Limb (tissue), 2 donors: ENCODE measurements around the gene GINS2.

Experiments used
- DNase-seq, 2 donors: peaks; one replicate each; pipeline ENCODE4 v3.0.0-alpha.2; 2016; ENCODE audit errors: extremely low spot score in 2 of 2

The GINS2 gene

DNA sequence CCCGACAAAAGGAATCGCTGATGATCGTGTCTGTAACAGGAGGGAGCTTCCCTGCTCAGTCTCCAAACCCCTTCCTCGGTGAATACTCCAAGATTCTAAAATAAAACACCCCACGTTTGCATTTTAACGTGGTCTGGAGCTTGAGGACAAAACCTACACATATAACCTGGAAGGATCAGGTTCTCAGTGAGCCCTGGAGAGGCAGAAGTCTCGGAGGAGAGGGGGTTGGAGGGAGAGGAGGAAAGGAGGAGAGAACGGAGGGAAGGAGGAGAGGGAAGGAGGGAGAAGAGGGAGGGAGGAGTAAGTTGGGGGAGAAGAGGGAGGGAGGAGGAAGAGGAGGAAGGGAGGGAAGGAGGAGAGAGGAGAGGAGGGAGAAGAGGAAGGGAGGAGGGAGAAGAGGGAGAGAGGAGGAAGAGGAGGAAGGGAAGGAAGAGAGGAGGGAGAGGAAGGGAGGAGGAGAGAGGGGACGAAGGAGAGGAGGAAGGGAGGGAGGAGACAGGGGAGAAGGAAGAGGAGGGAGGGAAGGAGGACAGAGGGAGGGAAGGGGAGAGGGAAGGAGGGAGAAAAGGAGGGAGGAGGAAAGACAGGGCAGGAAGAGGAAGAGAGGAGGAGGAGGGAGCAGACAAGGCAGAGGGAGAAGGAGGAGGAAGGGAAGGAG lies 27.4 kb upstream of the GINS2 start:
- peak in 1 of 2 donors; percentile 11 for DNase-seq

DNA sequence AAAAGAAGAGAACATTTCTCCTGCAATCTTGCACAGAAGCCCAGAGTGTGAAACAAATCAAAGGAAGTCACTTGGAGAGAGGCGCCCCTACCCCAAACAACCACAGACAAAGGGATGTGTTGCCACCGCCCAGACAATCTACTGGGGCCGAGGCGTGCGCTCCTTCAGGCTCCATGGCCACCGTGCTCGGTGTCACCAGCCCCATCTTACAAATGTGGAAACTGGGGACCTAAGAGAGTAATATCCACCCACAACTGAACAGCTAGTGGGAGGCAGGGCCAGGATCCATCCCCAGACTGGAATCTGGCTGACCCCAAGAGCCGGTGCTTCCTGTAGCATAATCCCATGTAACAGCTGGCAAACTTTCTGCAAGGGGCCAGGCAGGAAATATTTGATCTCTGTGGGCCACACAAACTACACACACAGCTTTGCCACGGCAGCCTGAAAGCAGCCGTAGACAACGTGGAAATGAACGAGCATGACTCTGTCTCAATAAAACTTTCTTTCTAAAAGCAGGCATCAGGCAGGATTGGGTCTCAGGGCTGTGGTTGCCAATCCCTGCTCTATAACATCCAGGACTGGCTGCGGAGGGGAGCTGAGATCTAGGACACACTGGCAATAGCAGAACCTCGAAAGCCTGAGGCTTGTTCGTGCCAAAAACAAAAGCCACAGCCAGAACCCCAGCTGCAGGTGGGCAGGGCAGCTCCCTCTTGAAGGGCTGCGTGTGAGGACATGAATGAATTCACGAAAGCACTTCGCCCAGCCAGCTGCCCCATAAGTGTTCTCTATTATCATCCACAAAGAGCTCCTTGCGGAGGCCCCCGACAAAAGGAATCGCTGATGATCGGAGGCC lies 26.6 kb upstream of the GINS2 start:
- DNase-seq: peak; percentile 60 to 72

DNA sequence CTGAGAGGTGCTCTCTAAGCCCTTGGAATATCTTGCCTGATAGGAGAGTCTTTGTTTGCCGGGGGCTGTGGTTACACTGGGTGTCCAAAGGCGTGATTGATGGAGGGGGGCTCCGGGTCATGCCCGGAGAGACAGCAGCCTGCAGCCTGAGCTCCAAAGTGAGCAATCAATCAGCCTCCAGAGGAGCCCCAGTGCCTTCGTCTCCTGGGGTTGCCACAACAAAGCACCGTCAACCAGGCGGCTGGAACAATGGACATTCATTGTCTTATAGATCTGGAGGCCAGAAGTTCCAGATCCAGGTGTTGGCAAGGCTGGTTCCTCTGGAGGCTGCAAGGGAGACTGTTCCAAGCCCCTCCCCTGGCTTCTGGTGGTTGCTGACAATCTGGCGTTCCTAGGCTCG lies 24.0 kb upstream of the GINS2 start:
- no peak for DNase-seq

DNA sequence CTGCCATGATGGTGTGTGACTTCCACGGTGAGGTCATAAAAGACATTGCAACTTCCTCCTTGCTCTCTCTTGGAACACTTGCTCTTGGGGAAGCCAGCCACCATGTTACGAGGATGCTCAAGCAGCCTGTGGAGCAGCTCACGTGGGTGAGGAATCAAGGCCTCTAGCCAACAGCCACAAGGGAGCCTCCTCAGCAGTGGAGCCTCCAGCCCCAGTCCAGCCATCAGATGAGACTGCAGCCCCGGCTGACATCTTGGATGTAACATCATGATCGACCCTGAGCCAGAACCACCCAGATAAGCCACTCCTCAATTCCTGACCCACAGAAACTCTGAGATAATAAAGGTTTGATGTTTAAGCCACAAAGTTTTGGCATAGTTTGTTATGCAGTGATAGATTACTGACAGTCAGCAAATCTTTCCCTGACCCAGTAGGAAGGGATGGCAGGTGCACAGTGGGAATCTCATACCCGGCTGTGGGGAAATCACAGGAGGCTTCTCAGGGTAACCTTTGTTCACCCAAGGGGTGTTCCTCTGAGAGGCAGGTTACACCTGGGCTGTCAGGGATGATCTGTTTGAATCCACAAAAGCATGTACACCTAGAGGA lies 23.3 kb upstream of the GINS2 start:
- DNase-seq: no peak

DNA sequence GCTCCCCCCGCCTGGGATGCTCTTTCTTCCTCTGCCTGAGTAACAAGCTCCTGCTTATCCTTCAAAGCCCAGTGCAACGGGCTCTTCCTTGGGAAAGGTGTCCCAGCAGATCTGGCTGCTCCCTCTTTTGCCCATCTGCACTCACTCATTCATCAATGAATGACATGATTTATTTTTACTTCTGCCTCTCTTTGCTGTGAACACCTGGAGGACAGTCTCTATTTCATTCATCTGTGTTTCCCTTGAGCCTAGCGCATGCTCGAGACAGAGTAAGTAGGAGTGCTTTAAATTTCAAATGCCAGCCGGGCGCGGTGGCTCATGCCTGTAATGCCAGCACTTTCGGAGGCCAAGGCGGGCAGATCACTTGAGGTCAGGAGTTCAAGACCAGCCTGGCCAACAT lies 22.0 kb upstream of the GINS2 start:
- no peak for DNase-seq

DNA sequence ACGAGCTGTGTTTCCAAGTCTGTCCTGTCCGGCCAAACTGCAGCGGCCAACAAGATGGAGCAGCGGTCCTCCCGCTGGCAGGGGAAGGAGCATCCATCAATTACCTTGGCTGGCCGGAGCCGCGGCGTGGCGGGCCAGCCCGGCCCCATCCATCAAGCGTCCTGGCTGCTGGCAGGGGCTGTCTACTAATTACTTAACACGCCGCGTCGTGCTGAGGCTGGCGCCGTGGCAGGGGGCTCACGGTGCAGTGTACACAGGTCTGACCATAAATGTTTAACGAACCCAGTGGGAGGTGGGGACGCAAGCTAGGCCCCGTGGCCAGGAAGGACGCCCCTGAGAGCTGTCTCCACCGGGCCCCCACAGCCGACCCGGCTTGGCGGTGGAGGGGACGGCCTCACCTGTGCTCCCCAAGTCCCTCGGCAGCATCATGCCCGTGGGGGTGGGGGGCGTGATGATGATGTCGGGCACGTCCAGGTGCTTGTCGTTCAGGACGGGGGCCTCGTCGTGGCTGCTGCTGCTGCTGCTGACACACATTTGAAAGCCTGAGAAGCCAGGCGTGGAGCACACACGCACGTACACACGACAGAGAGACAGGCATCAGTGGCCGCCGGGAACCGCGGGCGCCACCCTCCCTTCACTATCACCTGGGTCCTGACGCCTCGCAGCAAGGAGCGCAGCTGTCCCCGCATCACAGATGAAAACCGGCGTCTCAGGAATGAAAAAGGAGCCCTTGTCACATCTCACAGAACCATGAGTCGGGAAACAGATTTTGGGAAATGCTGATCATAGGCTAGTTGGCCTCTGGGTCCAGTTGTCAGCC lies 21.2 kb upstream of the GINS2 start:
- DNase-seq: no peak

DNA sequence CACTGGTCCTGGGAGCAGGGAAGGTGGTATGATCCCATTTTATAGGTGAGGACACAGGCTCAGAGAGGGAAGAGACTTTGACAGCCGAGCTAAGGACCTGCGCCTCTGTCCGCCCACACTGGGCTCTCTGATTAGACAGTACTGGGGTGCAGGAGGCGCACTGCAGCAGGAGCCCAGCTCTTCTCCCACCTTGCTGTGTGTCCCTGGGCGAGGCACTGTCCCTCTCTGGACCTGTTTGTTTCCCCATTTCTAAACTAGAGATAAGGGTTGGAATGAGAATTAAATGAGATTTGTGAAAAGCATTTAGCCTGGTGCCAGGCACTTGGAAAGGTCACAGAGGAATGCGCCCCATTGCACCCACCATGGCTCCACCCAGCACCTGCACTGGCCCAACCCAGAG lies 19.6 kb upstream of the GINS2 start:
- no peak for DNase-seq

DNA sequence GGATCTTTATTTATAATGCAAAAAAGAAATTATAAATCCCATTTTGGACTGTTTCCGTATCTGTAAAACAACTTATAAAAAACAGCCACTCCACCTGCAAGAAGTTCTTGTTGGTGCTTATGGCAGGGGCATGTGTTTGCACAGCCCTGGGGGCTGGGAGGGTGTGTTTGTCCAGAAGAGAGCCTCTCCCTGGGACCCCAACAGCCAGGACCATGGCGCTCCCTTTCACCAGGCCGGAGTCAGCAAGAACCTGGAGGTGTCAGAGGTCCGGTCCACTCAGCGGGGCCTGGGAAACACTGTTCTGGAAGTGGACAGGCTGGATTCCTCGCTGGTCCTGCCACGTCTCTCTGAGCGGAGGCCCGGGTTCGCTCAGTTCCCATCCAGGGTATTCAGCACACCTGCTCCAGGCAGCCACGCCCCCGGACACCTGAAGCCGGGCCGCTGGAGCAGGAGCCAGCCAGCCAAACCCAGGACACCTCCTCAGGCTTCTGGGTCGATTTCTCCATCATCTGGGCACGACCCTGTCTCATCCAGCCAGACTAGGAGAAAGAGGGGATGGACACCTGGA lies 18.9 kb upstream of the GINS2 start:
- no peak for DNase-seq

DNA sequence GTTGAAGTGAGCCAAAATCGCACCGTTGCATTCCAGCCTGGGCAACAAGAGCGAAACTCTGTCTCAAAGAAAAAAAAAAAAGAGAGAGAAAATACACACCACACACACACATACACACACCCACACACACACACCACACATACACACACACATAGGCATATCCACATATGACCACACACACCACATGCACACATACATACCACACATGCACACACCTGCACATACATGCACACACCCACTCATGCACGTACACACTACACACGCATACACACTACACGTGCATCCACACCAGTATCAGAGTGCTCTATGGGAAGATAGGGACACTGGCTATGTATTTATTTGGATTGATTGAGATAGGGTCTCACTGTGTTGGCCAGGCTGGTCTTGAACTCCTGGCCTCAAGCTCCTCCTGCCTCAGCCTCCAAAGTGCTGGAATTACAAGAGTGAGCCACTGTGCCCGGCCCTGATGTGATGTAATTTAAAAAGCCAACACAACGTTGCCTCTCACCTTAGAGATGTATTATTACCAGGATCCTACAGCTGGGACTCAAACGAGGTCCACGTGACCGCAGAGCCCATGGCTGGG lies 17.8 kb upstream of the GINS2 start:
- no peak for DNase-seq

DNA sequence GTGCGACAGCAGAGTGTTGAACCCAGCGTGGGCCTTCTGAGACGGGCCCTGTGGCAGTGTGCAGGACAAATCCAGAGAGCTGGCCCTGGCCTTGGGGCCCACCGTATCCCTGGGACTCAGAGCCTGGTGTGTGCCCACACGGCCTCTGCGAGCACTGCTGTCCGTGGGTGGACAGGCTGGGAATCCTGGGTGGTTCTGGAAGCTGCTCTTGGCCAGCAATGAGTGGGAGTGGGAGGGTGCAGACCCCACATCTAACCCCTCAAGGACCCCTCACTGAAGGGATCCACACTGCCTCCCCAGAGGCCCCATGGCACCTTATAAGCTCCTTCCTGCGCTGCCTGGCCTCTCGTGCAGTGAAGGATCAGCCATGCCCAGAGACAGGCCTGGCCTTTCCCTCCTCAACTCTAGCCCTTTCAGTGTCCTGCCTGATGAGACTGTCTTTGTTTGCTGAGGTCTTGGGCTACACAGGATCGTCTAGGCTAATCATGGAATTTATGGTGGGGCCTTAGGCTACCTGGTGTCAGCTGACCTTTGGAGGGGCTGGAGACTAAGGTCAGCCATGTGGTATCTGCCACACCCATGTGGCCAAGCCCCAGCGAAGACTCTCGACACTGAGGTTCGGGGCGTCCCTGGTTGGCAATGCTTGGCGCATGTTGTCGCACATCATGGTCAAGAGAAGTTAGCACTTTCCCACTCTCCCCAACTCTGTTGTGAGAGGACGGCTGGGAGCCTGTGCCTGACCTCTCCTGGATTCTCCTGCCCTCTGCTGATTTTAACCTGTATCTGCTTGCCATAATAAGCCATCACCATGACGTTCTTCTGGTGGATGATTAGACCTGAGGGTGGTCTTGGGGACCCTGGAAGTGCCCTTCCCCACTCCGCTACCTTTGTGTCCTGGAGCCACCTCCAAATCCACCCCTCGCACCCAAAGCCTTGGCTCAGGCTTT lies 16.4 kb upstream of the GINS2 start:
- DNase-seq: no peak

DNA sequence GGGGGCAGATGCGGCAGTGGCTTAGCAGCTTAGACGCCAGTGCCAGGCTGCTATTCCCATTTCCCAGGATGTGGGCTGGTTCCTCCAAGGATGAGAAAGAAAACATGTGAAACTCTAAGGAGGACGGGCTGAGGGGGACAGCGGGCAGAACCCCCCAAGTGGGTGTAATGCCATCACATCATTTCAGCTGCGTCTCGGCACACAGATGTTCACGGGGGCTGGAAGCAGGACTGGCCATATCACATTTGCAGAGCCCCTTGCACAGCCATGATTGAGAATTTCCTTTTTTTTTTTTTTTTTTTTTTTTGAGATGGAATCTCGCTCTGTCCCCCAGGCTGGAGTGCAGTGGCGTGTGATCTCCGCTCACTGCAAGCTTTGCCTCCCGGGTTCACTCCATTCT lies 15.3 kb upstream of the GINS2 start:
- no peak for DNase-seq

DNA sequence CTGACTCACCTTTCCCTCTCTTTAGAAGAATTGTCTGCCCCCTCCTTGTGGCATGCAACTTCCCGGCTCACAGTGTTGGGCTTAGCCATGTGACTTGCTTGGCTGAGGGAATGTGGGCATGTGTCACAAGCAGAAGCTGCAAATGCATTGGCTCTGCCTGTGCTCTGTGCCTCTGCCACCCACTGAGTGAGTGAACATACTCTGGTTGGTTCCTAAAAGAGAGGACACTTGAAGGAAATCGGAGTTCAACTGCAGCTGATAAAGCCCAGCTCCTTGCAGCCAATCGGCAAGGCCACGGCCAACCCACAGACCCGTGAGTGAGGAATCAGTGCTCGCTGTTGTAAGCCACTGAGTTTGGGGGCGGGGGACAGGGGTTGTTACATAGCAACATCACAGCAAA lies 10.9 kb upstream of the GINS2 start:
- DNase-seq: no peak

DNA sequence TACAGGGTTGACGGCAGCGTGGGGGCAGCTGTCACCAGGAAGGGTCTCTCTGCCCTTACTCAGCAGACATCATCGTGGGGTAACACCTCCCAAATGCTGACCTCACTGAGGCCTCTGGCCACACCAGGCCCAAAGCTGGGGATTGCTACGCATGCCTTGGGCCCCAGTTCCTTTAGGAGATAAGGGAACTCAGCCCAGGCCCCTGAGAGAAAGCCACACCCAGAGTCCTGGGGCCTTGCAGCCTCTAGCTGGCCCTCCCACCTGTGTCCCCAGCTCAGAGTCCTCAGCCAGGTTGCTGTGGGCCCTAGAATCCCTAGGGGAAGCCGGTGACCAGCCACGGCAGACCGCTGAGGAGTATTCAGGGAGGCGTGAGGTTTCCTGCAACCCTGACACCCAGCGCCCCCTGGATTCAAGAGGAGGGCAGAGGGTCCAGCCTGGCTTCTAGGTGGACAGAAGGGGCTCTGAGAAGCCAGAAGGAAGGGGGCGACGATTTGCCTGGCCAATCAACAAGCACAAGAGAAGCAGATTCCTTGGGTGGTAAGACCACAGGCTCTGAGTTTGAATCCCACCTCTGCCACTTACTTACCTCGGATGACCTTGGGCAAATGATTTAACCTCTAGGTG lies 10.3 kb upstream of the GINS2 start:
- DNase-seq: no peak

DNA sequence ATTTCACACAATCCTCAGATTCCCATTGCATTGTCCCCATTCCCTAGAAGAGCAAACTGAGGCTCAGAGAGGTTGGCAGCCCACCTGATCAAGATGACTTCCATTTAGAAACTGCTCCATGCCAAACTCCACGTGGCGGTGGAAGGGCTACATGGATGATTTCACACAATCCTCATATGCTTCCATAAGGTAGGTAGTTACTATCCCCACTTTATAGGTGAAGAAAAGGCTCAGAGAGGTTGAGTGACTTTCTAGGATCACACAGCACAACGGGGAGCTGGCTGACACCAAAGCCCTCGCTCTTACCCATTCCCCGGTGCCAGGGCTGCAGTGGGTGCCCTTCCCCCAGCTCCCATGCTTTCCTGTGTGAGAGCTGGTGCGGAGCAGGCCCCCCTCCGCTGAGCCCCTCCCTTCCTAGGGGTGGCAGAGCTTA lies 9.7 kb upstream of the GINS2 start:
- DNase-seq: no peak

DNA sequence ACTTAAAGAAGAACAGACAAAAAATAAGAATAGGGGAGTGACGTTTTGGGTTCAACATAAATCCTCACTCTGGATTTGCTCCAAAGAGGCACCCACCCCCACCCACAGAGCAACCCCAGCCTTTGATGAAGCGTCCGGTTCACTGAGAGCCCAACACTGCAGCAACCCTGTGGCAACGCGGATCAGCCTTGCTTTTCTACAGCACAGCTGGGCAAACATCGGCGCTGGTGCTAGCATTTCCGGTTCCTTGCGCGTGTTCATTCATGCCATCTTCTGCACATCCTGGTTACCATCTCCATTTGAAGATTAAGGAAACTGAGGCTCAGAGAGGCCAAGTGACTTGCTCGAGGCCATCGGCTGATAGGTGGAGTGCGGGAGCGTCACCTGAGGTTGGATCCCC lies 8.7 kb upstream of the GINS2 start:
- DNase-seq: no peak

DNA sequence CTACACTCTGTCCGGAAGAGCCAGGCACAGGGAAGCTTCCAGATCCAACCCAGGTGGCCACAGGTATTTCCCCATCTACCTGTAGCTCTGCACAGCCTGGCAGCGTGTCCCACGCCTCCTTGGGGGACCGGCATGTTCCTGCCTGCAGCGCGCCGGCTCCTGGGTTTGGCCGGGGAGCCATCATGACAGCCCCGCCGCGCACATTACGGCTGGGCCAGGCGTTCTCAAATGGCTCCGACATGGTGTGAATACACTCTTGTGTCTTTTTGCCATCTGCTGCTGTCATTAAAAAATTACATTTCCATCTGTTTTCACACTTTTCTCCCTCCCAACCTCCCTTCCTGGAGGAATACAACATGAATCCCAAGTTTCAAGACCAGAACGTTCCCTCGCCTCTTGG lies 8.0 kb upstream of the GINS2 start:
- no peak for DNase-seq

DNA sequence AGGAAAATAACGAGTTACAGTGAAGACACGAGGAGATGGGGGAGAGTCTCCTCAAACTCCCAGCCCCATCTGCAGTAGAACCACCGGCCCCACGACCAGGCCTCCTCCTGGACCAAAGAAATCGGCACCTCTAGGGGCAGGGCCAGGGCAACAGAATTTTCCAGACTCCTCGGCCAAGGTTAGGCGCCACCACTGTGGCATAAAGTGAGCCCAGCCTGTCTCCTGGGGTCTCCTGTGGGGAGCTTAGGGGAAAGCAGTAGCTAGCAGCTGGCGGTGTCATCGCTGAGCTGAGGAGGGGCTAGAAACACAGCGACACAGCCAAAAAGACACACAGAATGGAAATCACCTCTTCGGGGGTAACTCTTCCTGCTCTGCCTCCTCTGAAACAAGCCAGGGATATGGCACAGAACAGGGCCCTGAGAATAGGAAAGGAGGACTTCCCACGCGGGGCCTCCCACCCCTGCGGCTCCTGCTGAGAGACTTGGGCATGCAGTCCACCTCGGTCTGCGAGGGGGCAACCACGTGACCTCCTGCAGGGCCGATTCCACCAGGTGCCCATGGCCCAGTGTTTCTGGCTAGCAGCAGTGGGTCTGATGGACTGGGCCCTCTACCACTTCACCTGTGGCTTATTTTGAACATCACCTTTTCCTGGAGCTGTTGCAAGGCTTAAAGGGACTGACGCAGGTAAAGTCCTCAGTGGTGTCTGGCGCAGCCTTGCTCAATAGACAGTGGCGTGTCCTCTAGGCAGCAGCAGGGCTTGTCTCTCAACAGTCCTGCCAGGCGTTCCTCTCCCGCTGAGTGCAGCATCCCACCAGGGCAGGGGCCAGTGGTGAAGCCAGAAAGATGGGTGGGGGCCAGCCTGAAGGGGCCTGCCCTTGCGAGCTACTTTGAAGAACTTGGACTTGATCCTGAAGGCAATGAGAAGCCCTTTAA lies 6.7 kb upstream of the GINS2 start:
- DNase-seq: no peak

DNA sequence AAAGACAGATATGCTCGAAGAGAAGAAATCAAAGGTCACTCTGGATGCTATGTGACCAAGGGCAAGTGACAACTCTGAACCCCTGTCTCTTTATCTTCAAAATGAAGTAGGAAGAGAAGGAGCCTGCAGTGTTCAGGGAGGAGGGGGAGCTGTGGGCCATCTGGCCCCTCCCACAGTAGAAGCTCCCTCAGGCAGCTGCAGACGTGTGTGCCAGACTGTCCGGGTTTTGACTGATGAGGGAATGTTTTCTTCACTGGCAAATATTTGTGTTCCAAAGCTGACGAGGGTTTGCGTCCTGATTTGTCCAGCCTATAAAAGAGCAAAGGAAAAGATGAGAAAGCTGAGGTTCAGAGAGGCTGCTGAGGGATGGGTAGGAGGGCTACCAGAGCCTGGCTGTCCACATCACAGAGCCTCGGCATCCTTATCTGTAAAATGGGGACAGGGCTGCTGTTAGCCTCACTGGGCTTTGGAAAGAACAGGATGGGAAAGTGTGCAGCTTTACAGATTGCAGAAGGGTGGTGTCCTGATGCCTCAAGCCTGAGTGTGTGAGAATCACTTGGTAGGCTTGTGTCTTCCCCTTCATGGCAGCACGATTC lies 1.8 kb upstream of the GINS2 start:
- peak in 1 of 2 donors; percentile 19 for DNase-seq
